Upper lobe of left lung (tissue), 4 donors: Measurements from ENCODE around the gene SNAP47.

Experiments
- POLR2A ChIP-seq, 4 donors: fragments of 450-650 bp; IDR thresholded peaks; one replicate each; pipeline ENCODE4 v1.5.1; 2016 to 2017; ENCODE audit warnings: antibody characterized with exemption in 4 of 4, mild to moderate bottlenecking in 2 of 4
- TF ChIP-seq, protein P1 (sequence below), 6 experiments: fragments of 450-650 bp in 4 of 6; fragments of 200-600 bp in 2 of 6; sonication (generic) in 2 of 6; IDR thresholded peaks; one replicate each; pipeline ENCODE4 v1.5.1; 2016 to 2019; ENCODE audit warnings: antibody characterized with exemption in 6 of 6

DNA sequence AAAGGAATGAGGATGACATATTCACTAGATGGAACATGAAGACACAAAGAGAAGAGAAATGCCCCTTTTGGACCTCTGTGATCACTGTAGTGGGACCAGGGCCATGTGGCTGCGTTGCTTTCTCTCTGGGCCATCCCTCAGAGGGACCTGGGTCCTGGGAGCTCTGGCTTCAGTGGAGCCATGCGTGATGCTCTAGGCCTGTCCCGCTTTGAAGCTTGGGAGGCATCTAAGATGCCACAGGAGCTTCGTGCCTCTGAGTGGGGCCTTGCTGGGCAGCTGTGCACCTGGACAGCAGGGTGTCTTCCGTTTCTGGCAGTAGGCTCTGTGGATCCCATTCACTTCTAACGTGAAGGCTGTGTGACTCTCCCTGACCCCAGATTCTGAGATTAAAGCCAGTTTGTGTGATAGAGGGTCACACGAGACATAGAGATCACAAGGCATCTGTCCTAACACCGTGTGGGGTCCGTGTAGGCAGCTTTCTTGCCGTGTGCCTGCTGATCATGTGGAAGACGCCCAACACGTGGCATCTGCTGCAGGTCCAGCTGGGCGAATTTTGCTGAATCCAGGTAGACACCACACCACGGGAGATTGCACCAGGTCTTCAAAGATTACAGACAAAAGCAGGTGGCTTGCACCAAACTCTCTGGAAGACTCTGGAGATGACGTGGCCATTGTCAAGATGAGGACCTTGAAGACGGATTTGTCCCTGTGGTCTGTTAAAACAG, 63.0 kb downstream of the SNAP47 start:
- no peak for TF ChIP-seq POLR2A (IDR thresholded peaks at IDR 0.05)
- TF ChIP-seq, protein P1, sequence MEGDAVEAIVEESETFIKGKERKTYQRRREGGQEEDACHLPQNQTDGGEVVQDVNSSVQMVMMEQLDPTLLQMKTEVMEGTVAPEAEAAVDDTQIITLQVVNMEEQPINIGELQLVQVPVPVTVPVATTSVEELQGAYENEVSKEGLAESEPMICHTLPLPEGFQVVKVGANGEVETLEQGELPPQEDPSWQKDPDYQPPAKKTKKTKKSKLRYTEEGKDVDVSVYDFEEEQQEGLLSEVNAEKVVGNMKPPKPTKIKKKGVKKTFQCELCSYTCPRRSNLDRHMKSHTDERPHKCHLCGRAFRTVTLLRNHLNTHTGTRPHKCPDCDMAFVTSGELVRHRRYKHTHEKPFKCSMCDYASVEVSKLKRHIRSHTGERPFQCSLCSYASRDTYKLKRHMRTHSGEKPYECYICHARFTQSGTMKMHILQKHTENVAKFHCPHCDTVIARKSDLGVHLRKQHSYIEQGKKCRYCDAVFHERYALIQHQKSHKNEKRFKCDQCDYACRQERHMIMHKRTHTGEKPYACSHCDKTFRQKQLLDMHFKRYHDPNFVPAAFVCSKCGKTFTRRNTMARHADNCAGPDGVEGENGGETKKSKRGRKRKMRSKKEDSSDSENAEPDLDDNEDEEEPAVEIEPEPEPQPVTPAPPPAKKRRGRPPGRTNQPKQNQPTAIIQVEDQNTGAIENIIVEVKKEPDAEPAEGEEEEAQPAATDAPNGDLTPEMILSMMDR (IDR thresholded peaks at IDR 0.05) = no peak
